ENCODE measurements around the gene LBH. TPM values are rescaled to one million over a fixed set of nuclear protein-coding genes. Genes with fewer than 3 reads are reported as not detected.

Gene LBH
- total RNA-seq, 2 experiments from 2014 or later: 127 to 130 TPM

DNA sequence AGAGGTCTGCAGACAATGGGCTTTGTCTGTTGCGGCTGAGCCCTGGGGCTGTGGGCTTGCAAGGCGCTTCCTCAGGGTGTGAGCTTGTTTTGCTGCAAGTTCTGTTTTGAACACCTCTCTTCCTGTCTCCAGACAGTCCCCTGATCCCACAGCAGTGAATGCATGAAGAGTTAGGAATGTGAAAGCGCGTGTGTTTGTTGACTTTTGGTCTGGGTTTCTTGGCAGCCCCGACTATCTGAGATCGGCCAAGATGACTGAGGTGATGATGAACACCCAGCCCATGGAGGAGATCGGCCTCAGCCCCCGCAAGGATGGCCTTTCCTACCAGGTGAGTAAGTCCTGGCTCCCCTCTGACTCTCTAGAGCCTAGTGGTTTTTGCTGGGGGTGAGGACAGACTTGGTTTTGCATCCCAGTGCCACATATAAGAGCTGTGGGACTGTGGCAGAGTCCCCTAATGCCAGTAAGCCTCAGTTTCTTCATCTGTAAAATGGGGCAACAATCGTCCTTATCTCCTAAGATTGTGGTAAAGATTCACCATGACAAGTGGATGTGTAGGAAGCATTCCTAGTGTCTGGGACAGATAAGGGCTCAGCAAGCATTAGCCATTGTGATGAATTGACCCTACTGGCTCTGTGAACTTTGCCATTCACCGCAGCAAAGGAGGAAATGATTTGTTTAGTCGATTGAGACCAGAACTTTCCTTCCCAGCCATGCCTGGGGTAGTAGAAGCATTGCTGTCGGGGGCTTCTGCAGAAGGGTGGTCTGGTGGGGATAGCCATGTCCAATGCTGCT lies 3.0 kb downstream of the LBH start:
- H3K27me3 Mint-ChIP-seq: no peaks in the 10 kb centered on the region
- no peaks in the 10 kb centered on the region for H3K9me3 Mint-ChIP-seq
- ChIA-PET POLR2A (interaction anchor here (0.8 to 19.3 kb wide), 13 partner anchors 10 to 214 kb away, joined by 3 to 440 read pairs (median 11); partner anchors contain the start of gene LCLAT1), CTCF (interaction anchor here (0.7 to 14.1 kb wide), 8 partner anchors 11 to 101 kb away, joined by 3 to 216 read pairs (median 4); no protein-coding TSS in a partner anchor)
- no peak for TF ChIP-seq CTCF (IDR thresholded peaks at IDR 0.05)
- peaks cover 71% of the 10 kb centered on the region for H3K4me1 Mint-ChIP-seq (ENCODE audit: low read depth)
- H3K36me3 Mint-ChIP-seq (ENCODE audit: low read depth): peaks cover 66% of the 10 kb centered on the region
- peak overlapping the region; percentile 78 for H3K4me3 Mint-ChIP-seq
- peak overlapping the region; percentile 97 for H3K27ac Mint-ChIP-seq
- intact Hi-C loops (cut with micrococcal nuclease): loop anchor here (2.0 to 5.0 kb wide), 2 partner anchors 33 to 188 kb away; no protein-coding TSS in a partner anchor
- DNase-seq (peak; percentile 81), ATAC-seq (no peak)

DNA sequence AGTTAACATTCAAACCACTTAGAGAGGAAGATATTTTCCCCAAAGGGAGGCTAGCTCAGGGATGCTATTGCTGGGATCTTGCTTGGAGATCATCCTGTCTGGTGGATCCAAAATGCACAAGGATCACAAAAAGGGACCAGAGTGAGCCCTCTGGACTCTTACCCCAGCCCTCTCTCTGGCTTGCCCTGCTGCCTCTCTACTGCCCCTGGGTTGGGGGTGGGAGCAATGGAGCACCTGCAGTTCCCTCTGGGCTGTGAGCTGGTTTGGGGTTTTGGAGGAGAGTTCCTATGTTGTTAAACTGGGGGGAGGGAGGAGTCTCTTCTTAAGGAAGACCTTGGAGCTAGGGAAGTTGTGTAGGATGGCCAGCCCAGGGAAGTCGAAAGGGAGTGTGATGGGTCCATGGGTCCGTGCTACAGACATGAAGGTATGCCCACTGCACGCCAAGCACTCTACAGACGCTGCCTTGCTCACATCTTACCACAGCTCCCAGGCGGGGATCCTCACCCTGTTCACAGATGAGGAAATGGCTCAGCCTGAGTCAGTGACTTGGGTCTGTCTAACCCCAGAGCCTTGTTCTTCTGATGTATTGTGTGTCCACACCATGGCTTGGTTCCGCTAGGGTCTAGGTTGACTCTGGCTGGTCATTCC lies 3.8 kb downstream of the LBH start:
- Mint-ChIP-seq H3K9me3 (no peaks in the 10 kb centered on the region), H3K27me3 (no peaks in the 10 kb centered on the region), H3K4me3 (peak overlapping the region; percentile 78), H3K36me3 (ENCODE audit: low read depth) (peaks cover 73% of the 10 kb centered on the region), H3K4me1 (ENCODE audit: low read depth) (peaks cover 71% of the 10 kb centered on the region), H3K27ac (peak overlapping the region; percentile 97)
- intact Hi-C loops (cut with micrococcal nuclease): loop anchor here (2.0 to 5.0 kb wide), 2 partner anchors 102 to 188 kb away; no protein-coding TSS in a partner anchor
- ATAC-seq: peak; percentile 38
- CTCF ChIA-PET: interaction anchor here (1.1 to 14.1 kb wide), 8 partner anchors 10 to 100 kb away, joined by 3 to 216 read pairs (median 4); no protein-coding TSS in a partner anchor
- no peak for TF ChIP-seq CTCF (IDR thresholded peaks at IDR 0.05)
- POLR2A ChIA-PET: interaction anchor here (0.8 to 19.3 kb wide), 13 partner anchors 10 to 213 kb away, joined by 3 to 440 read pairs (median 7); partner anchors contain the start of gene LCLAT1
- DNase-seq: peak; percentile 85

DNA sequence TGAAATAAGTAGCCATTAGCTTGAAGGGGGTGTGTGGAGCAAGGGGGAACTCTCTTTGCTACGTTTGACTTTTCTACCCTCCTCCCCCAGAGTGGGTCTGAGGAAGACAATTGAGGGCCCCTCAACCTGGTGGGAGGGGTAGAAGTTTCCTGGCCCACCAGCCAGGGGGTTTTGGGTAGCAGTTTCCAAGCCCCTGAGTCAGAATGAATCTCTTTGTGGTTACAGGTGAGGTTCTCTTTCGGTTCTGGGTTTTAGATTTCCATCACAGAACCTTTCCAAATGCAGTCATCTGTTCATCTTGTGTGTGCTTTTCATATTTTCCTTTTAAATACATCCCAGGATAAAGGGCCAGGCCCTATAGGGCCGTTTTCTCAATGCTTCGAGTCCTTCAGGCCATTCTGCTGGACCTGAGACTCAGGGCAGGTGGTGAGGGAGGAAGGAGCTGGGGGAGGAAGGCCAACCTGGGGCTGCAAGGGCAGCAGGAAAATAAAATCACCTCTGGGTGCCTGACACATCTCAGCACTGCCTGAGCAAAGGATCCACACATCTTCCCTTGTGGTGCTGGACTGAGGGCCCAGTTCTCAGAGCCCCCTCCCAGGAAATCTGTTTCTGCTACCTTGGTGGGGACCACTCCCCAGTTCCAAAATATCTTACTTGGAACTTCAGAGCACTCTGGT lies 4.7 kb downstream of the LBH start:
- no peak for TF ChIP-seq CTCF (IDR thresholded peaks at IDR 0.05)
- Mint-ChIP-seq H3K27ac (peak overlapping the region; percentile 97), H3K4me1 (ENCODE audit: low read depth) (peaks cover 75% of the 10 kb centered on the region), H3K4me3 (peak overlapping the region; percentile 78), H3K9me3 (no peaks in the 10 kb centered on the region), H3K36me3 (ENCODE audit: low read depth) (peaks cover 82% of the 10 kb centered on the region), H3K27me3 (no peaks in the 10 kb centered on the region)
- ChIA-PET POLR2A (interaction anchor here (1.0 to 19.3 kb wide), 12 partner anchors 11 to 212 kb away, joined by 3 to 440 read pairs (median 9); partner anchors contain the start of gene LCLAT1), CTCF (interaction anchor here (1.5 to 14.1 kb wide), 8 partner anchors 8 to 100 kb away, joined by 4 to 216 read pairs (median 34); no protein-coding TSS in a partner anchor)
- intact Hi-C loops (cut with micrococcal nuclease): loop anchor here (2.0 to 5.0 kb wide), 2 partner anchors 101 to 187 kb away; no protein-coding TSS in a partner anchor
- DNase-seq (peak; percentile 72), ATAC-seq (peak; percentile 6)

GRCh38 chr2:30236591-30237238 lies 5.4 kb downstream of the LBH start:
- peak overlapping the region; percentile 78 for H3K4me3 Mint-ChIP-seq
- POLR2A ChIA-PET: interaction anchor here (0.8 to 19.3 kb wide), 15 partner anchors 12 to 211 kb away, joined by 3 to 440 read pairs (median 6); partner anchors contain the start of gene LCLAT1
- H3K36me3 Mint-ChIP-seq (ENCODE audit: low read depth): peaks cover 86% of the 10 kb centered on the region

More at GRCh38 chr2:30236591-30237238, 5.4 kb downstream of the LBH start:
- Mint-ChIP-seq H3K27me3 (no peaks in the 10 kb centered on the region), H3K27ac (peak overlapping the region; percentile 97), H3K4me1 (ENCODE audit: low read depth) (peaks cover 79% of the 10 kb centered on the region), H3K9me3 (no peaks in the 10 kb centered on the region)
- ATAC-seq (no peak), DNase-seq (no peak)
- no peak for TF ChIP-seq CTCF (IDR thresholded peaks at IDR 0.05)
- CTCF ChIA-PET: interaction anchor here (0.5 to 14.1 kb wide), 13 partner anchors 9 to 475 kb away, joined by 3 to 216 read pairs (median 11); no protein-coding TSS in a partner anchor
- intact Hi-C loops (cut with micrococcal nuclease): loop anchor here (5.0 kb wide), 1 partner anchor 101 kb away; no protein-coding TSS in a partner anchor
